ENCODE data around the gene PCSK5. TPM values are rescaled to one million over a fixed set of nuclear protein-coding genes. Genes with fewer than 3 reads are reported as not detected.
A peak's percentile ranks its signal among the peaks of the same experiment; 100 is the strongest.
"Not testable (repeated sequence)": the region's sequence is repeated elsewhere in the genome, so short reads cannot be mapped to it uniquely, and the experiment has no call there.

PCSK5 gene
- total RNA-seq, 5 donors from 2014 or later (not counting 1 experiment from before 2014, with no cell fraction given), result 9.1 to 24.1 (median 12.7) TPM

- Histone ChIP-seq H3K4me1 (ENCODE audit: control insufficient read depth in 1 of 2, extremely low read depth in 1 of 2, insufficient read depth in 2 of 2, low read length in 2 of 2) (no peaks in the 10 kb centered on the region), H3K9me3 (no peaks in the 10 kb centered on the region), H3K27me3 (replicated peaks in 1 of 2; ENCODE audit: control insufficient read depth in 2 of 2, extremely low read depth in 1 of 2, insufficient read depth in 2 of 2, low read length in 1 of 2) (no peaks in the 10 kb centered on the region), H3K27ac (ENCODE audit: low read length) (no peak overlapping the region), H3K36me3 (ENCODE audit: control insufficient read depth in 2 of 2, extremely low read depth in 1 of 2, insufficient read depth in 1 of 2, low read length in 1 of 2) (no peaks in the 10 kb centered on the region), H3K4me3 (ENCODE audit: control insufficient read depth in 1 of 2, extremely low read depth in 1 of 2, low read length in 1 of 2) (no peak overlapping the region)
- H3K27me3 Mint-ChIP-seq, result no peaks in the 10 kb centered on the region
- POLR2A ChIA-PET, result no interaction called here
- 81% methylated on average over 3 of the region's 4 CpGs for WGBS (ENCODE audit: insufficient coverage)
- H3K36me3 Mint-ChIP-seq, result no peaks in the 10 kb centered on the region
- CTCF ChIA-PET, result interaction anchor here in 1 of 2 donors (1.5 kb wide), 1 partner anchor 14 kb away, joined by 4 read pairs; no protein-coding TSS in a partner anchor
- H3K27ac Mint-ChIP-seq, result no peak overlapping the region
- H3K4me1 Mint-ChIP-seq, result no peaks in the 10 kb centered on the region
- no peak for DNase-seq
- H3K9me3 Mint-ChIP-seq, result no peaks in the 10 kb centered on the region
- H3K4me3 Mint-ChIP-seq, result no peak overlapping the region
- ATAC-seq (replicated peaks in 1 of 4), result no peak
These were observed 37.7 kb upstream of the PCSK5 start for GRCh38 chr9:75852746-75853145.

GRCh38 chr9:75855509-75855908 lies 35.0 kb upstream of the PCSK5 start:
- H3K27ac ChIP-seq (ENCODE audit: low read length), result no peak overlapping the region
- no peaks in the 10 kb centered on the region for H3K27me3 ChIP-seq (replicated peaks in 1 of 2; ENCODE audit: control insufficient read depth in 2 of 2, extremely low read depth in 1 of 2, insufficient read depth in 2 of 2, low read length in 1 of 2)
- 63% methylated on average over 3 of the region's 5 CpGs for WGBS (ENCODE audit: insufficient coverage)
- no peaks in the 10 kb centered on the region for H3K9me3 ChIP-seq
- no peak overlapping the region for H3K4me3 ChIP-seq (ENCODE audit: control insufficient read depth in 1 of 2, extremely low read depth in 1 of 2, low read length in 1 of 2)
- DNase-seq, result peak in 1 of 35 experiments; percentile 9
- CTCF ChIA-PET, result interaction anchor here (0.6 to 1.3 kb wide), 2 partner anchors 11 to 588 kb away, joined by 4 read pairs; no protein-coding TSS in a partner anchor
- no peaks in the 10 kb centered on the region for H3K36me3 Mint-ChIP-seq
- no peak overlapping the region for H3K27ac Mint-ChIP-seq
- H3K4me1 Mint-ChIP-seq, result no peaks in the 10 kb centered on the region
- H3K4me3 Mint-ChIP-seq, result no peak overlapping the region
- no peaks in the 10 kb centered on the region for H3K9me3 Mint-ChIP-seq
- no peak for ATAC-seq (replicated peaks in 1 of 4)
- H3K4me1 ChIP-seq (ENCODE audit: control insufficient read depth in 1 of 2, extremely low read depth in 1 of 2, insufficient read depth in 2 of 2, low read length in 2 of 2), result no peaks in the 10 kb centered on the region
- H3K27me3 Mint-ChIP-seq, result peaks cover 0 to 4% of the 10 kb centered on the region in 2 donors
- no peaks in the 10 kb centered on the region for H3K36me3 ChIP-seq (ENCODE audit: control insufficient read depth in 2 of 2, extremely low read depth in 1 of 2, insufficient read depth in 1 of 2, low read length in 1 of 2)
- POLR2A ChIA-PET, result no interaction called here

GRCh38 chr9:75858497-75859092 lies 31.9 kb upstream of the PCSK5 start:
- ATAC-seq (replicated peaks in 1 of 4) (no peak), DNase-seq (no peak)
- peaks cover 0 to 4% of the 10 kb centered on the region in 2 donors for H3K27me3 Mint-ChIP-seq
- Histone ChIP-seq H3K27ac (ENCODE audit: low read length) (no peak overlapping the region), H3K27me3 (replicated peaks in 1 of 2; ENCODE audit: control insufficient read depth in 2 of 2, extremely low read depth in 1 of 2, insufficient read depth in 2 of 2, low read length in 1 of 2) (no peaks in the 10 kb centered on the region), H3K9me3 (no peaks in the 10 kb centered on the region), H3K36me3 (ENCODE audit: control insufficient read depth in 2 of 2, extremely low read depth in 1 of 2, insufficient read depth in 1 of 2, low read length in 1 of 2) (no peaks in the 10 kb centered on the region), H3K4me3 (ENCODE audit: control insufficient read depth in 1 of 2, extremely low read depth in 1 of 2, low read length in 1 of 2) (no peak overlapping the region), H3K4me1 (ENCODE audit: control insufficient read depth in 1 of 2, extremely low read depth in 1 of 2, insufficient read depth in 2 of 2, low read length in 2 of 2) (no peaks in the 10 kb centered on the region)
- H3K4me3 Mint-ChIP-seq, result no peak overlapping the region
- ChIA-PET POLR2A (no interaction called here), CTCF (interaction anchor here in 1 of 2 donors (1.9 kb wide), 1 partner anchor 10 kb away, joined by 6 read pairs; no protein-coding TSS in a partner anchor)
- no peaks in the 10 kb centered on the region for H3K36me3 Mint-ChIP-seq
- H3K9me3 Mint-ChIP-seq, result no peaks in the 10 kb centered on the region
- 78% methylated on average over 1 of the region's 3 CpGs for WGBS (ENCODE audit: insufficient coverage)
- no peaks in the 10 kb centered on the region for H3K4me1 Mint-ChIP-seq
- H3K27ac Mint-ChIP-seq, result no peak overlapping the region

GRCh38 chr9:75864266-75864665 lies 26.2 kb upstream of the PCSK5 start:
- Histone ChIP-seq H3K36me3 (ENCODE audit: control insufficient read depth in 2 of 2, extremely low read depth in 1 of 2, insufficient read depth in 1 of 2, low read length in 1 of 2) (no peaks in the 10 kb centered on the region), H3K27ac (ENCODE audit: low read length) (no peak overlapping the region), H3K4me3 (ENCODE audit: control insufficient read depth in 1 of 2, extremely low read depth in 1 of 2, low read length in 1 of 2) (no peak overlapping the region), H3K9me3 (no peaks in the 10 kb centered on the region), H3K27me3 (replicated peaks in 1 of 2; ENCODE audit: control insufficient read depth in 2 of 2, extremely low read depth in 1 of 2, insufficient read depth in 2 of 2, low read length in 1 of 2) (no peaks in the 10 kb centered on the region), H3K4me1 (ENCODE audit: control insufficient read depth in 1 of 2, extremely low read depth in 1 of 2, insufficient read depth in 2 of 2, low read length in 2 of 2) (no peaks in the 10 kb centered on the region)
- ChIA-PET POLR2A (no interaction called here), CTCF (interaction anchor here in 1 of 2 donors (0.7 kb wide), 1 partner anchor 8 kb away, joined by 3 read pairs; no protein-coding TSS in a partner anchor)
- WGBS (ENCODE audit: insufficient coverage), result 100% methylated on average over 1 of the region's 4 CpGs
- Mint-ChIP-seq H3K4me3 (no peak overlapping the region), H3K27me3 (peaks cover 2 to 4% of the 10 kb centered on the region in 2 donors), H3K27ac (no peak overlapping the region), H3K36me3 (no peaks in the 10 kb centered on the region), H3K4me1 (peaks cover 0 to 7% (median 3%) of the 10 kb centered on the region in 3 donors), H3K9me3 (no peaks in the 10 kb centered on the region)
- no peak for DNase-seq
- no peak for ATAC-seq (replicated peaks in 1 of 4)

- DNase-seq, result peak in 22 of 35 experiments; percentile 4 to 67 (median 27)
- peaks cover 0 to 2% of the 10 kb centered on the region in 2 donors for H3K27me3 Mint-ChIP-seq
- no peak overlapping the region for H3K27ac Mint-ChIP-seq
- H3K4me1 Mint-ChIP-seq, result peaks cover 17 to 24% (median 17%) of the 10 kb centered on the region in 3 donors
- no peaks in the 10 kb centered on the region for H3K9me3 Mint-ChIP-seq
- Histone ChIP-seq H3K36me3 (ENCODE audit: control insufficient read depth in 2 of 2, extremely low read depth in 1 of 2, insufficient read depth in 1 of 2, low read length in 1 of 2) (no peaks in the 10 kb centered on the region), H3K9me3 (no peaks in the 10 kb centered on the region), H3K4me3 (ENCODE audit: control insufficient read depth in 1 of 2, extremely low read depth in 1 of 2, low read length in 1 of 2) (no peak overlapping the region), H3K27ac (ENCODE audit: low read length) (no peak overlapping the region), H3K4me1 (ENCODE audit: control insufficient read depth in 1 of 2, extremely low read depth in 1 of 2, insufficient read depth in 2 of 2, low read length in 2 of 2) (peaks cover 0 to 10% of the 10 kb centered on the region in 2 experiments), H3K27me3 (replicated peaks in 1 of 2; ENCODE audit: control insufficient read depth in 2 of 2, extremely low read depth in 1 of 2, insufficient read depth in 2 of 2, low read length in 1 of 2) (no peaks in the 10 kb centered on the region)
- no peak overlapping the region for H3K4me3 Mint-ChIP-seq
- POLR2A ChIA-PET, result interaction anchor here in 1 of 2 donors (0.6 to 0.7 kb wide), 3 partner anchors 11 to 1051 kb away, joined by 3 to 5 read pairs (median 3); no protein-coding TSS in a partner anchor
- WGBS (ENCODE audit: insufficient coverage), result 41% methylated on average over 2 of the region's 2 CpGs
- CTCF ChIA-PET, result interaction anchor here (0.6 to 2.0 kb wide), 13 partner anchors 11 to 1764 kb away, joined by 3 to 9 read pairs (median 4); no protein-coding TSS in a partner anchor
- no peak for ATAC-seq (replicated peaks in 1 of 4)
- H3K36me3 Mint-ChIP-seq, result no peaks in the 10 kb centered on the region
These were observed 24.1 kb upstream of the PCSK5 start for GRCh38 chr9:75866273-75866871.

GRCh38 chr9:75868526-75868925 lies 21.9 kb upstream of the PCSK5 start:
- peaks cover 0 to 10% of the 10 kb centered on the region in 2 experiments for H3K4me1 ChIP-seq (ENCODE audit: control insufficient read depth in 1 of 2, extremely low read depth in 1 of 2, insufficient read depth in 2 of 2, low read length in 2 of 2)
- H3K27ac Mint-ChIP-seq; H3K36me3 ChIP-seq (ENCODE audit: control insufficient read depth in 2 of 2, extremely low read depth in 1 of 2, insufficient read depth in 1 of 2, low read length in 1 of 2); H3K4me3 ChIP-seq (ENCODE audit: control insufficient read depth in 1 of 2, extremely low read depth in 1 of 2, low read length in 1 of 2); H3K27me3 Mint-ChIP-seq; H3K9me3 ChIP-seq; H3K27me3 ChIP-seq (replicated peaks in 1 of 2; ENCODE audit: control insufficient read depth in 2 of 2, extremely low read depth in 1 of 2, insufficient read depth in 2 of 2, low read length in 1 of 2); ATAC-seq (replicated peaks in 1 of 4); DNase-seq; H3K9me3 Mint-ChIP-seq; H3K36me3 Mint-ChIP-seq; POLR2A ChIA-PET; H3K27ac ChIP-seq (ENCODE audit: low read length); H3K4me3 Mint-ChIP-seq: not testable (repeated sequence)
- H3K4me1 Mint-ChIP-seq, result peaks cover 17 to 24% (median 17%) of the 10 kb centered on the region in 3 donors
- CTCF ChIA-PET, result interaction anchor here (0.6 to 1.8 kb wide), 6 partner anchors 9 to 603 kb away, joined by 3 to 6 read pairs (median 4); no protein-coding TSS in a partner anchor
- WGBS (ENCODE audit: insufficient coverage), result 80% methylated on average over 1 of the region's 2 CpGs
